GM23338 (cell line): Measurements from ENCODE around the gene ZSCAN1.
A peak's percentile ranks its signal among the peaks of the same experiment; 100 is the strongest.

ENCODE experiments used
- CREB1 ChIP-seq: fragments of 250-450 bp; sonication (Bioruptor Pico); IDR thresholded peaks from 2 replicates; pipeline ENCODE4 v1.5.0; 2020; ENCODE audit warnings: low read depth, mild to moderate bottlenecking, moderate library complexity
- CTCF ChIP-seq, 2 experiments: fragments of 200-600 bp in 1 of 2; sonication (generic) in 1 of 2; conservative IDR thresholded peaks; 2 replicates each; pipeline versions ENCODE4 v1.5.1 to v1.6.1; 2016 to 2017; ENCODE audit warnings: antibody characterized with exemption in 2 of 2, low read depth in 2 of 2, mild to moderate bottlenecking in 2 of 2, moderate library complexity in 1 of 2
- EZH2 ChIP-seq: fragments of 200-600 bp; sonication (generic); IDR thresholded peaks from one replicate; pipeline ENCODE4 v1.8.0; 2017; ENCODE audit warnings: antibody characterized with exemption, mild to moderate bottlenecking, low read depth; ENCODE audit not compliant: unreplicated experiment
- EZH2phosphoT487 ChIP-seq: fragments of 200-600 bp; sonication (generic); IDR thresholded peaks from one replicate; pipeline ENCODE4 v1.8.1; 2018; ENCODE audit warnings: antibody characterized with exemption; ENCODE audit not compliant: unreplicated experiment
- JUNB ChIP-seq: IDR thresholded peaks from one replicate; pipeline ENCODE4 v1.6.1; 2016; ENCODE audit warnings: antibody characterized with exemption; ENCODE audit not compliant: unreplicated experiment
- NANOG ChIP-seq: IDR thresholded peaks from 2 replicates; pipeline ENCODE4 v1.6.1; 2016; ENCODE audit warnings: antibody characterized with exemption, borderline replicate concordance
- POLR2AphosphoS5 ChIP-seq: IDR thresholded peaks from 2 replicates; pipeline ENCODE4 v1.6.1; 2016; ENCODE audit warnings: antibody characterized with exemption, low read depth
- REST ChIP-seq: IDR thresholded peaks from one replicate; pipeline ENCODE4 v1.6.1; 2018; ENCODE audit warnings: antibody characterized with exemption; ENCODE audit not compliant: unreplicated experiment
- STAT1 ChIP-seq: IDR thresholded peaks from one replicate; pipeline ENCODE4 v1.6.1; 2016; ENCODE audit warnings: antibody characterized with exemption; ENCODE audit not compliant: unreplicated experiment
- ZNF114 ChIP-seq: fragments of 250-450 bp; sonication (Bioruptor Pico); IDR thresholded peaks from 2 replicates; pipeline ENCODE4 v1.5.0; 2020; ENCODE audit warnings: mild to moderate bottlenecking, moderate library complexity
- ZNF331 ChIP-seq: fragments of 250-450 bp; sonication (Bioruptor Pico); IDR thresholded peaks from 2 replicates; pipeline ENCODE4 v1.5.0; 2020; ENCODE audit warnings: low read depth, mild to moderate bottlenecking, moderate library complexity

DNA sequence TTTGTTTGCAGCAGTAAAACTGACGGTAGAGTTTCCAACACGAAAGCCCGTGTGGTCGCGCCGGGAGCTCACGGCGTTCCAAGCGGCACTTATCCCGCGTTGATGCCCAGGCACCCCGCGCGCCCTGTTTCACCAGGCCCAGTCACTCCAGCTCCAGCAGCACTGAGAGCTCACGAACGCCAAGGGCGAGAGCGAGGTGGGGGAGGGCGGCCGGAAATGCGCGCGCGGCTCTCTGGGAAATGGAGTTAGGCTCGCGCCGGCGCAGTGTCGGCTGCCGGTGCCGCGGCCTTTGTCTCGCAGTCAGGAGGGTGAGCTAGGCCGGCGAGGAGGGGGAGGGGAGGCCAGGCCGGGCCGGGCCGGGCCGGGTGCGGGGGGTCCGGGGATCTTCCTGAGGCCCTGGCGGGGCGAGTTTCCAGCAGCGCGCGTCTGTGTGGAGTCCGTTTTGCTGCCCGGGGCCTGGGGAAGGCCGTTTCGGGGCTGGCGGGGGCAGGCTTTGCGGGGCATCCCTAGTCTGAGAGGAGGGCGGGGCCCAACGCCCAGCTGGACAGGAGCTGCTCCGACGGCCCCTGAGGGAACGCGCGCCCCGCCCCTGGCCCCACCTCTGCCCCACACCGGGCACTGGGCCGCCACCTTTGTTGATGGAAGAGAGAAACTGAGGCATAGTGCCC is 25.3 kb downstream of the ZSCAN1 start, which contains the start of gene ZNF135:
- TF ChIP-seq CTCF (conservative IDR thresholded peaks at IDR 0.05; ENCODE audit: low read depth in 2 of 2) (no peak), JUNB (no peak), POLR2AphosphoS5 (peak; percentile 93), EZH2 (no peak), CREB1 (CRISPR knock-in tag) (no peak), EZH2phosphoT487 (no peak), STAT1 (no peak), REST (no peak), ZNF114 (CRISPR knock-in tag) (no peak), ZNF331 (CRISPR knock-in tag) (no peak), NANOG (no peak)
